Neural cell (in vitro differentiated cells): Measurements from ENCODE around the gene MYCBP2. TPM values are rescaled to one million over a fixed set of nuclear protein-coding genes. Genes with fewer than 3 reads are reported as not detected.
A peak's percentile ranks its signal among the peaks of the same experiment; 100 is the strongest.

Experiments
- H2AFZ ChIP-seq: fragments of 200-600, 300-800 bp; sonication (generic), shearing (Covaris generic); 2 replicates; pipeline ENCODE4 v1.6.0; 2014; ENCODE audit warnings: low read depth, mild to moderate bottlenecking, antibody characterized with exemption, low read length, moderate library complexity
- H3F3A ChIP-seq: fragments of 200-600 bp; shearing (Covaris generic); 2 replicates; pipeline ENCODE4 v1.6.1; 2016; ENCODE audit warnings: mild to moderate bottlenecking, moderate library complexity, mixed read lengths, antibody characterized with exemption, low read length; ENCODE audit not compliant: insufficient read depth, poor library complexity, severe bottlenecking
- H3K27ac ChIP-seq: fragments of 200-600, 300-800 bp; sonication (generic), shearing (Covaris generic); 2 replicates; pipeline ENCODE4 v1.5.1; 2014; ENCODE audit warnings: mild to moderate bottlenecking, low read length, moderate library complexity
- H3K27me3 ChIP-seq: fragments of 300-800, 200-600 bp; sonication (generic), shearing (Covaris generic); 2 replicates; pipeline ENCODE4 v1.6.0; 2014; ENCODE audit warnings: mild to moderate bottlenecking, low read depth, low read length, moderate library complexity; ENCODE audit not compliant: insufficient read depth
- H3K36me3 ChIP-seq: fragments of 300-800, 200-600 bp; sonication (generic), shearing (Covaris generic); 2 replicates; pipeline ENCODE4 v1.5.1; 2014; ENCODE audit warnings: mild to moderate bottlenecking, antibody characterized with exemption, low read length, moderate library complexity; ENCODE audit not compliant: insufficient read depth
- H3K4me2 ChIP-seq: fragments of 300-800, 200-600 bp; sonication (generic), shearing (Covaris generic); 2 replicates; pipeline ENCODE4 v1.6.0; 2014; ENCODE audit warnings: mild to moderate bottlenecking, low read length
- H3K4me3 ChIP-seq: fragments of 300-800, 200-600 bp; sonication (generic), shearing (Covaris generic); 2 replicates; pipeline ENCODE4 v1.5.1; 2014; ENCODE audit warnings: mild to moderate bottlenecking, low read length, moderate library complexity
- H3K79me2 ChIP-seq: fragments of 200-600 bp; shearing (Covaris generic); replicated peaks from 2 replicates; pipeline ENCODE4 v1.6.0; 2014; ENCODE audit warnings: mild to moderate bottlenecking, low read length, moderate library complexity; ENCODE audit not compliant: insufficient read depth
- H3K9ac ChIP-seq: fragments of 300-800, 200-600 bp; sonication (generic), shearing (Covaris generic); 2 replicates; pipeline ENCODE4 v1.6.1; 2016; ENCODE audit warnings: mild to moderate bottlenecking, low read length, mixed read lengths
- H3K9me2 ChIP-seq: fragments of 200-600 bp; shearing (Covaris generic); 2 replicates; pipeline ENCODE4 v1.6.1; 2016; ENCODE audit warnings: mild to moderate bottlenecking, low read length, mixed read lengths; ENCODE audit not compliant: insufficient read depth
- H3K9me3 ChIP-seq: fragments of 200-600, 300-800 bp; sonication (generic), shearing (Covaris generic); 2 replicates; pipeline ENCODE4 v1.6.1; 2016; ENCODE audit warnings: mild to moderate bottlenecking, mixed run types, low read length, moderate library complexity, mixed read lengths
- H4K20me1 ChIP-seq: fragments of 200-600 bp; shearing (Covaris generic); 2 replicates; pipeline ENCODE4 v1.6.1; 2016; ENCODE audit warnings: mild to moderate bottlenecking, mixed run types; ENCODE audit not compliant: insufficient read depth
- CTCF ChIP-seq: fragments of 450-650 bp; IDR thresholded peaks from 2 replicates; pipeline ENCODE4 v1.5.1; 2014; ENCODE audit warnings: antibody characterized with exemption, mild to moderate bottlenecking, moderate library complexity; ENCODE audit not compliant: poor library complexity, severe bottlenecking
- EP300 ChIP-seq: fragments of 450-650 bp; conservative IDR thresholded peaks from 2 replicates; pipeline ENCODE4 v1.6.1; 2014; ENCODE audit warnings: antibody characterized with exemption, mild to moderate bottlenecking, moderate library complexity; ENCODE audit not compliant: poor library complexity, severe bottlenecking
- EZH2 ChIP-seq: fragments of 200-600, 300-800 bp; shearing (Covaris generic), sonication (generic); IDR thresholded peaks from 2 replicates; pipeline ENCODE4 v1.6.1; 2014; ENCODE audit warnings: antibody characterized with exemption, low read length, borderline replicate concordance, mild to moderate bottlenecking; ENCODE audit not compliant: insufficient read depth, poor library complexity, severe bottlenecking
- MXI1 ChIP-seq: fragments of 450-650 bp; conservative IDR thresholded peaks from 2 replicates; pipeline ENCODE4 v1.6.1; 2014; ENCODE audit warnings: antibody characterized with exemption, mild to moderate bottlenecking; ENCODE audit not compliant: poor library complexity, severe bottlenecking
- POLR2AphosphoS5 ChIP-seq: IDR thresholded peaks from 2 replicates; pipeline ENCODE4 v1.6.1; 2012
- RAD21 ChIP-seq: fragments of 450-650 bp; conservative IDR thresholded peaks from 2 replicates; pipeline ENCODE4 v1.6.1; 2014; ENCODE audit warnings: antibody characterized with exemption, mild to moderate bottlenecking, moderate library complexity
- REST ChIP-seq: IDR thresholded peaks from 2 replicates; pipeline ENCODE4 v1.6.1; 2012; ENCODE audit warnings: borderline replicate concordance
- SMC3 ChIP-seq: fragments of 450-650 bp; conservative IDR thresholded peaks from 2 replicates; pipeline ENCODE4 v1.6.1; 2014; ENCODE audit warnings: antibody characterized with exemption, mild to moderate bottlenecking, moderate library complexity; ENCODE audit not compliant: poor library complexity
- TAF1 ChIP-seq: IDR thresholded peaks from 2 replicates; pipeline ENCODE4 v1.6.1; 2012; ENCODE audit warnings: low read depth
- polyA plus RNA-seq: library from polyadenylated mRNA; depleted of rRNA; stranded (reverse); fragments of >200 nt; gene quantifications from 2 replicates; pipeline ENCODE4 v1.2.3, GENCODE V29; 2014

The MYCBP2 gene
- polyA plus RNA-seq, 1 donor from 2014 or later = 135 TPM

- H3K27me3 ChIP-seq = no peaks in the 10 kb centered on the region
- no peaks in the 10 kb centered on the region for H3K36me3 ChIP-seq
- H3K27ac ChIP-seq = no peak overlapping the region
- peaks cover 69% of the 10 kb centered on the region for H3K79me2 ChIP-seq
- H4K20me1 ChIP-seq = peaks cover 14% of the 10 kb centered on the region
- TF ChIP-seq RAD21 = no peak
- TF ChIP-seq REST = no peak
- no peak for TF ChIP-seq EZH2
- no peaks in the 10 kb centered on the region for H3F3A ChIP-seq
- H3K9me2 ChIP-seq = no peaks in the 10 kb centered on the region
- H3K4me2 ChIP-seq = peak overlapping the region; percentile 87
- H2AFZ ChIP-seq = no peak overlapping the region
- H3K4me3 ChIP-seq = peak overlapping the region; percentile 89
- no peaks in the 10 kb centered on the region for H3K9me3 ChIP-seq
- no peak overlapping the region for H3K9ac ChIP-seq
Observed at GRCh38 chr13:77323858-77324257, 3.0 kb downstream of the MYCBP2 start.

GRCh38 chr13:77319536-77319935 lies 7.4 kb downstream of the MYCBP2 start:
- H3K79me2 ChIP-seq = peaks cover 92% of the 10 kb centered on the region
- peaks cover 10% of the 10 kb centered on the region for H4K20me1 ChIP-seq
- H3F3A ChIP-seq = no peaks in the 10 kb centered on the region

GRCh38 chr13:77318741-77319140 lies 8.2 kb downstream of the MYCBP2 start:
- H3K27ac ChIP-seq = no peak overlapping the region
- no peaks in the 10 kb centered on the region for H3K9me2 ChIP-seq
- H3K79me2 ChIP-seq = peaks cover 90% of the 10 kb centered on the region
- no peaks in the 10 kb centered on the region for H3K36me3 ChIP-seq
- H3K4me3 ChIP-seq = no peak overlapping the region
- no peak overlapping the region for H3K9ac ChIP-seq
- H4K20me1 ChIP-seq = peaks cover 10% of the 10 kb centered on the region
- H3K27me3 ChIP-seq = no peaks in the 10 kb centered on the region
- no peak overlapping the region for H3K4me2 ChIP-seq
- H2AFZ ChIP-seq = no peak overlapping the region
- H3K9me3 ChIP-seq = peaks cover 3% of the 10 kb centered on the region
- no peak for TF ChIP-seq RAD21
- no peak for TF ChIP-seq MXI1
- TF ChIP-seq CTCF = no peak
- no peak for TF ChIP-seq POLR2AphosphoS5
- no peak for TF ChIP-seq SMC3
- TF ChIP-seq EP300 = no peak
- no peak for TF ChIP-seq TAF1
- no peak for TF ChIP-seq EZH2
- TF ChIP-seq REST = no peak
- no peaks in the 10 kb centered on the region for H3F3A ChIP-seq

More at GRCh38 chr13:77319536-77319935, 7.4 kb downstream of the MYCBP2 start:
- H3K27me3 ChIP-seq = no peaks in the 10 kb centered on the region
- no peak overlapping the region for H3K27ac ChIP-seq
- no peak overlapping the region for H2AFZ ChIP-seq
- no peak overlapping the region for H3K4me2 ChIP-seq
- no peak overlapping the region for H3K4me3 ChIP-seq
- H3K9me2 ChIP-seq = no peaks in the 10 kb centered on the region
- H3K9me3 ChIP-seq = no peaks in the 10 kb centered on the region
- TF ChIP-seq POLR2AphosphoS5 (no peak), MXI1 (no peak)
- no peaks in the 10 kb centered on the region for H3K36me3 ChIP-seq
- H3K9ac ChIP-seq = no peak overlapping the region
